Measurements from ENCODE around the gene LUZP2.

DNA sequence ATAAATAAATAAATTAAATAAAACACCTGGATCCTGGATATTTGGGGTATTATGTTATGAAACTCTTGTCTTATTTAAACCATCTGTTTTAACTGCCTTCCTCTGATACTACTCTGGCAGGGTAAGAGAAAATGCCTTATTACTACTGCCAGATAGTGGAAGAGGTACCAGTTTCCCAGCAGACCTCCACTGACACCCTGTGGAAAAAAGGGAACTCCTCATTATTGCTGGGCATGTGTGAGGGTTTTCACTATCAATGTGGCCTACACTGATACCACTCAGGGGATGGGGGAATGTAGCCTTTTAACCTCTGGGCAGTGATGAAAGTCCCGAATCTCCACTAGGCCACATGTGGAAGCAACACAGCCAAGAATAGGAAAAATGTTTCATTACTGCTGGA is 121.0 kb downstream of the LUZP2 start:
- TF ChIP-seq, protein P1, sequence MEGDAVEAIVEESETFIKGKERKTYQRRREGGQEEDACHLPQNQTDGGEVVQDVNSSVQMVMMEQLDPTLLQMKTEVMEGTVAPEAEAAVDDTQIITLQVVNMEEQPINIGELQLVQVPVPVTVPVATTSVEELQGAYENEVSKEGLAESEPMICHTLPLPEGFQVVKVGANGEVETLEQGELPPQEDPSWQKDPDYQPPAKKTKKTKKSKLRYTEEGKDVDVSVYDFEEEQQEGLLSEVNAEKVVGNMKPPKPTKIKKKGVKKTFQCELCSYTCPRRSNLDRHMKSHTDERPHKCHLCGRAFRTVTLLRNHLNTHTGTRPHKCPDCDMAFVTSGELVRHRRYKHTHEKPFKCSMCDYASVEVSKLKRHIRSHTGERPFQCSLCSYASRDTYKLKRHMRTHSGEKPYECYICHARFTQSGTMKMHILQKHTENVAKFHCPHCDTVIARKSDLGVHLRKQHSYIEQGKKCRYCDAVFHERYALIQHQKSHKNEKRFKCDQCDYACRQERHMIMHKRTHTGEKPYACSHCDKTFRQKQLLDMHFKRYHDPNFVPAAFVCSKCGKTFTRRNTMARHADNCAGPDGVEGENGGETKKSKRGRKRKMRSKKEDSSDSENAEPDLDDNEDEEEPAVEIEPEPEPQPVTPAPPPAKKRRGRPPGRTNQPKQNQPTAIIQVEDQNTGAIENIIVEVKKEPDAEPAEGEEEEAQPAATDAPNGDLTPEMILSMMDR (IDR thresholded peaks at IDR 0.05): no peak
- TF ChIP-seq POLR2A (IDR thresholded peaks at IDR 0.05): no peak
- no peak for TF ChIP-seq EP300 (IDR thresholded peaks at IDR 0.05)
- TF ChIP-seq POLR2AphosphoS5 (IDR thresholded peaks at IDR 0.05): no peak

Measured in gastroesophageal sphincter (tissue), 3 donors.